ENCODE results near the gene SIRT2. TPM values are rescaled to one million over a fixed set of nuclear protein-coding genes. Genes with fewer than 3 reads are reported as not detected.

The SIRT2 gene
- total and polyA plus RNA-seq, 2 of the 13 experiments (the other 11 are each of a cell fraction or from before 2014, with no cell fraction given): 22.3 to 26.1 TPM

DNA sequence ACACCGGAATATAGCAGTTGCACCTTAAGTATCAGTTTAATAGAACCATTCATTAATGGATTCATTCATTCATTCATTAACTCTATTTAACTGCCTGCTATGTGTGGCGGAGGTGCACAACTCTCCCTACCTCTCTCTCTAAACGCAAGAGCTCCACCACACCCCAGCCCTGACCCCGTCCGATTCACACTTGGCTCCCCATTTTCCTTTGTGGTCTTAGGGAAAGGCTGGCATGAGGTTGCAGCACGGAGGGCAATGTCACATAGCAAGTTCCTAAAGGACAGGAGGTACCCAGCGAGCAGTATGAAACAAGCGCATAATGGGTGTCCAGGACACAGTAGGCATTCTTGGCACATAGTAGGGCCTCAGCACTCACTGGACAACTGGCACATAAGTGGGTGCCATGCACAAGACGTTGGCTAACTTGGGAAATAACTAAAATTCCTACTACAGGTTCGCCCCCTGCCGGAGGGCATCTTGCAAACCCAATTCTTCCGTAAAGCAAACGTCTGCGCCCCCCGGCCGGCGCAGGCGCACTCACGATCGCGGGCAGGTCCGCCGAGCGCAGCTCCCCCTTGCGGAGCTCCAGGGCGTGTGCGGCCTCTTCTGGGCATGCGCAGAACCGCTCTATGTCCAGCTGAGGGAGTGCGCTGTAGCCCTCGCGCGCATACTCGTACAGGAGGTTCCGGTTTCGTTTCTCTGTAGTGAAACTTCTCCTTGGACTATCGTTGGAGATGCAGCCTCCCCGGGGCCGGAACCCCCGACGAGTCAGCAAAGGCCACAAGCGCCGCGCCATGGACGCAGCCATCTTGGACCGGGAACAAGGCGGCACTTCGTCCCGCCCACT is 30.7 kb upstream of the SIRT2 start, which contains the start of gene SARS2 (continued):
- TF ChIP-seq RCOR2 (CRISPR knock-in tag; IDR thresholded peaks at IDR 0.05) (no peak), SRY (CRISPR knock-in tag; IDR thresholded peaks at IDR 0.05) (peak; percentile 49; the same call in 1 of the 2 replicates), HCFC1 (IDR thresholded peaks at IDR 0.05; ENCODE audit: low read depth, low read length) (peak; percentile 58), ZNF747 (CRISPR knock-in tag; IDR thresholded peaks at IDR 0.05; ENCODE audit: borderline replicate concordance) (no peak; the same call in 1 of the 2 replicates), THRA (CRISPR knock-in tag; IDR thresholded peaks at IDR 0.05; ENCODE audit: borderline replicate concordance) (no peak), TBP (CRISPR knock-in tag; IDR thresholded peaks at IDR 0.05) (0 out of 2 replicates have a peak, but pooled peaks have one; percentile 65), PHF8 (CRISPR knock-in tag; IDR thresholded peaks at IDR 0.05) (peak; percentile 97), PAWR (CRISPR knock-in tag; IDR thresholded peaks at IDR 0.05; ENCODE audit: borderline replicate concordance) (no peak), ZNF441 (CRISPR knock-in tag; IDR thresholded peaks at IDR 0.05; ENCODE audit: borderline replicate concordance) (no peak), ZNF607 (CRISPR knock-in tag; IDR thresholded peaks at IDR 0.05; ENCODE audit: borderline replicate concordance) (peak; percentile 63; the same call in 1 of the 2 replicates), EEA1 (CRISPR knock-in tag; IDR thresholded peaks at IDR 0.05; ENCODE audit: borderline replicate concordance) (peak; percentile 61; the same call in 1 of the 2 replicates), ZNF138 (CRISPR knock-in tag; IDR thresholded peaks at IDR 0.05; ENCODE audit: low read depth) (no peak), FOXK1 (CRISPR knock-in tag; IDR thresholded peaks at IDR 0.05; ENCODE audit: borderline replicate concordance, low read depth) (no peak), ZNF615 (CRISPR knock-in tag; IDR thresholded peaks at IDR 0.05; ENCODE audit: borderline replicate concordance) (no peak), ZFP1 (CRISPR knock-in tag; IDR thresholded peaks at IDR 0.05) (no peak), ZFP36L2 (CRISPR knock-in tag; IDR thresholded peaks at IDR 0.05) (no peak), ZNF12 (CRISPR knock-in tag; IDR thresholded peaks at IDR 0.05) (no peak), DNMT1 (CRISPR knock-in tag; IDR thresholded peaks at IDR 0.05) (no peak), ZSCAN30 (CRISPR knock-in tag; IDR thresholded peaks at IDR 0.05) (no peak), SP5 (CRISPR knock-in tag; IDR thresholded peaks at IDR 0.05; ENCODE audit: borderline replicate concordance, low read depth) (no peak), SKI (IDR thresholded peaks at IDR 0.05; ENCODE audit: partially characterized antibody) (peak; percentile 11), ZNF10 (CRISPR knock-in tag; IDR thresholded peaks at IDR 0.05; ENCODE audit: borderline replicate concordance, low read depth) (no peak), ZNF367 (CRISPR knock-in tag; IDR thresholded peaks at IDR 0.05; ENCODE audit: borderline replicate concordance) (no peak), ATF2 (CRISPR knock-in tag; IDR thresholded peaks at IDR 0.05) (peak; percentile 65; the same call in 1 of the 2 replicates), HOXA3 (CRISPR knock-in tag; IDR thresholded peaks at IDR 0.05) (peak; percentile 81), ZNF503 (CRISPR knock-in tag; IDR thresholded peaks at IDR 0.05) (no peak), ZNF672 (CRISPR knock-in tag; IDR thresholded peaks at IDR 0.05) (no peak)

Measured in HepG2 (cell line).